Activated CD4-positive, alpha-beta T cell treated with anti-CD3 and anti-CD28 coated beads, Interleukin-2, amount 10 ng/mL, durations not matched to agents 7 days and 5 days (primary cell): ENCODE data around the gene FBN2. TPM values are rescaled to one million over a fixed set of nuclear protein-coding genes. Genes with fewer than 3 reads are reported as not detected.

ENCODE experiments used
- CTCF ChIA-PET: fragments of 350-600 bp; sonication (Branson Sonifier 250); formaldehyde crosslinking; loops from one replicate; lab custom pipeline; 2021; ENCODE audit warnings: antibody characterized with exemption; lab: Charles Lee
- POLR2A ChIA-PET: fragments of 350-600 bp; sonication (Branson Sonifier 250); formaldehyde crosslinking; loops from one replicate; lab custom pipeline; 2021; ENCODE audit warnings: antibody characterized with exemption; lab: Charles Lee
- DNase-seq: peaks from one replicate; pipeline ENCODE4 v3.0.0-alpha.2; 2020
- H3K27ac Mint-ChIP-seq: one replicate; pipeline ENCODE4 v1.8.0; 2021; ENCODE audit warnings: mild to moderate bottlenecking, moderate library complexity, mixed read lengths
- H3K27me3 Mint-ChIP-seq: one replicate; pipeline ENCODE4 v1.8.0; 2021; ENCODE audit warnings: mixed read lengths
- H3K36me3 Mint-ChIP-seq: one replicate; pipeline ENCODE4 v1.8.0; 2021; ENCODE audit warnings: low read depth, mixed read lengths
- H3K4me1 Mint-ChIP-seq: one replicate; pipeline ENCODE4 v1.8.0; 2021; ENCODE audit warnings: mixed read lengths
- H3K4me3 Mint-ChIP-seq: one replicate; pipeline ENCODE4 v1.8.0; 2021; ENCODE audit warnings: mild to moderate bottlenecking, moderate library complexity, mixed read lengths
- H3K9me3 Mint-ChIP-seq: one replicate; pipeline ENCODE4 v1.8.0; 2021; ENCODE audit warnings: mixed read lengths
- total RNA-seq, 2 experiments: library from RNA; stranded (reverse); gene quantifications; one replicate each; pipeline ENCODE4 v1.2.3, GENCODE V29; 2021

FBN2 gene
- total RNA-seq, 2 experiments from 2014 or later = not detected

GRCh38 chr5:128546658-128547281 is 8.7 kb upstream of the FBN2 start:
- CTCF ChIA-PET = no interaction called here
- POLR2A ChIA-PET = no interaction called here
- H3K4me3 Mint-ChIP-seq = no peak overlapping the region
- H3K36me3 Mint-ChIP-seq = no peaks in the 10 kb centered on the region
- no peaks in the 10 kb centered on the region for H3K9me3 Mint-ChIP-seq
- H3K27me3 Mint-ChIP-seq = no peaks in the 10 kb centered on the region
- no peak overlapping the region for H3K27ac Mint-ChIP-seq
- H3K4me1 Mint-ChIP-seq = no peaks in the 10 kb centered on the region
- no peak for DNase-seq

GRCh38 chr5:128541385-128541784 is 3.3 kb upstream of the FBN2 start:
- CTCF ChIA-PET = interaction anchor here (0.7 kb wide), 1 partner anchor 424 kb away, joined by 3 read pairs; the partner anchor contains the start of gene SLC27A6
- Mint-ChIP-seq H3K27me3 (peaks cover 32% of the 10 kb centered on the region), H3K4me1 (no peaks in the 10 kb centered on the region), H3K4me3 (no peak overlapping the region), H3K36me3 (no peaks in the 10 kb centered on the region), H3K9me3 (no peaks in the 10 kb centered on the region), H3K27ac (no peak overlapping the region)
- POLR2A ChIA-PET = no interaction called here
- DNase-seq = no peak

GRCh38 chr5:128539038-128539429 is 989 bp upstream of the FBN2 start:
- Mint-ChIP-seq H3K9me3 (no peaks in the 10 kb centered on the region), H3K27ac (no peak overlapping the region), H3K27me3 (peaks cover 47% of the 10 kb centered on the region), H3K4me1 (no peaks in the 10 kb centered on the region), H3K4me3 (no peak overlapping the region), H3K36me3 (no peaks in the 10 kb centered on the region)
- ChIA-PET POLR2A (no interaction called here), CTCF (no interaction called here)
- no peak for DNase-seq

GRCh38 chr5:128538250-128539037 is 399 bp upstream of the FBN2 start:
- no peak for DNase-seq
- CTCF ChIA-PET = interaction anchor here (0.6 kb wide), 1 partner anchor 106 kb away, joined by 3 read pairs; no protein-coding TSS in a partner anchor
- POLR2A ChIA-PET = no interaction called here

GRCh38 chr5:128537221-128537999 is 635 bp downstream of the FBN2 start:
- no peaks in the 10 kb centered on the region for H3K36me3 Mint-ChIP-seq
- peaks cover 47% of the 10 kb centered on the region for H3K27me3 Mint-ChIP-seq
- H3K4me1 Mint-ChIP-seq = no peaks in the 10 kb centered on the region
- no peak overlapping the region for H3K27ac Mint-ChIP-seq
- H3K4me3 Mint-ChIP-seq = no peak overlapping the region
- DNase-seq = no peak
- POLR2A ChIA-PET = no interaction called here
- no peaks in the 10 kb centered on the region for H3K9me3 Mint-ChIP-seq
- CTCF ChIA-PET = no interaction called here

More at GRCh38 chr5:128538250-128539037, 399 bp upstream of the FBN2 start:
- Mint-ChIP-seq H3K27me3 (peaks cover 47% of the 10 kb centered on the region), H3K9me3 (no peaks in the 10 kb centered on the region), H3K4me1 (no peaks in the 10 kb centered on the region), H3K4me3 (no peak overlapping the region), H3K36me3 (no peaks in the 10 kb centered on the region), H3K27ac (no peak overlapping the region)

GRCh38 chr5:128536254-128537220 is 1.5 kb downstream of the FBN2 start:
- DNase-seq = no peak
- H3K27ac Mint-ChIP-seq = no peak overlapping the region
- H3K36me3 Mint-ChIP-seq = no peaks in the 10 kb centered on the region
- H3K9me3 Mint-ChIP-seq = no peaks in the 10 kb centered on the region
- POLR2A ChIA-PET = no interaction called here
- CTCF ChIA-PET = no interaction called here
- H3K27me3 Mint-ChIP-seq = peaks cover 47% of the 10 kb centered on the region
- no peaks in the 10 kb centered on the region for H3K4me1 Mint-ChIP-seq
- H3K4me3 Mint-ChIP-seq = no peak overlapping the region

- Mint-ChIP-seq H3K36me3 (no peaks in the 10 kb centered on the region), H3K9me3 (no peaks in the 10 kb centered on the region), H3K27me3 (peaks cover 44% of the 10 kb centered on the region), H3K4me3 (no peak overlapping the region), H3K27ac (no peak overlapping the region), H3K4me1 (no peaks in the 10 kb centered on the region)
- ChIA-PET CTCF (no interaction called here), POLR2A (no interaction called here)
- DNase-seq = no peak
Measured at GRCh38 chr5:128535251-128535650, 2.8 kb downstream of the FBN2 start.

- H3K27me3 Mint-ChIP-seq = peaks cover 42% of the 10 kb centered on the region
- no peaks in the 10 kb centered on the region for H3K4me1 Mint-ChIP-seq
- CTCF ChIA-PET = no interaction called here
- POLR2A ChIA-PET = no interaction called here
- H3K36me3 Mint-ChIP-seq = no peaks in the 10 kb centered on the region
- DNase-seq = no peak
- no peaks in the 10 kb centered on the region for H3K9me3 Mint-ChIP-seq
- H3K27ac Mint-ChIP-seq = no peak overlapping the region
- no peak overlapping the region for H3K4me3 Mint-ChIP-seq
Measured at GRCh38 chr5:128534726-128535125, 3.3 kb downstream of the FBN2 start.

- no peak for DNase-seq
- Mint-ChIP-seq H3K4me1 (no peaks in the 10 kb centered on the region), H3K27me3 (peaks cover 31% of the 10 kb centered on the region), H3K9me3 (no peaks in the 10 kb centered on the region), H3K36me3 (no peaks in the 10 kb centered on the region), H3K27ac (no peak overlapping the region), H3K4me3 (no peak overlapping the region)
- ChIA-PET POLR2A (no interaction called here), CTCF (no interaction called here)
Measured at GRCh38 chr5:128532776-128533175, 5.3 kb downstream of the FBN2 start.

GRCh38 chr5:128532127-128532526 is 5.9 kb downstream of the FBN2 start:
- Mint-ChIP-seq H3K36me3 (no peaks in the 10 kb centered on the region), H3K4me1 (no peaks in the 10 kb centered on the region), H3K27ac (no peak overlapping the region), H3K9me3 (no peaks in the 10 kb centered on the region), H3K4me3 (no peak overlapping the region), H3K27me3 (peaks cover 27% of the 10 kb centered on the region)
- ChIA-PET POLR2A (no interaction called here), CTCF (interaction anchor here (0.7 kb wide), 1 partner anchor 654 kb away, joined by 3 read pairs; no protein-coding TSS in a partner anchor)
- no peak for DNase-seq

- no peaks in the 10 kb centered on the region for H3K4me1 Mint-ChIP-seq
- H3K36me3 Mint-ChIP-seq = no peaks in the 10 kb centered on the region
- no peak overlapping the region for H3K27ac Mint-ChIP-seq
- CTCF ChIA-PET = no interaction called here
- peaks cover 5% of the 10 kb centered on the region for H3K27me3 Mint-ChIP-seq
- H3K9me3 Mint-ChIP-seq = no peaks in the 10 kb centered on the region
- no peak for DNase-seq
- no peak overlapping the region for H3K4me3 Mint-ChIP-seq
- POLR2A ChIA-PET = no interaction called here
Measured at GRCh38 chr5:128528637-128529255, 9.3 kb downstream of the FBN2 start.

- ChIA-PET POLR2A (no interaction called here), CTCF (no interaction called here)
- no peak for DNase-seq
- Mint-ChIP-seq H3K4me3 (no peak overlapping the region), H3K4me1 (no peaks in the 10 kb centered on the region), H3K36me3 (no peaks in the 10 kb centered on the region), H3K9me3 (no peaks in the 10 kb centered on the region), H3K27me3 (peaks cover 5% of the 10 kb centered on the region), H3K27ac (no peak overlapping the region)
Measured at GRCh38 chr5:128528126-128528525, 9.9 kb downstream of the FBN2 start.
